Measurements from ENCODE around the gene ARPC4. TPM values are rescaled to one million over a fixed set of nuclear protein-coding genes. Genes with fewer than 3 reads are reported as not detected.
"Not testable (repeated sequence)": the region's sequence is repeated elsewhere in the genome, so short reads cannot be mapped to it uniquely, and the experiment has no call there.

The ARPC4 gene
- total RNA-seq, 1 experiment from 2014 or later: 152 TPM

GRCh38 chr3:9769012-9769411 lies 23.9 kb upstream of the ARPC4 start:
- peak overlapping the region; percentile 90 for H3K4me3 ChIP-seq (ENCODE audit: low read depth, low read length, poor library complexity, severe bottlenecking)
- CTCF ChIA-PET: no interaction called here
- H3K36me3 ChIP-seq (ENCODE audit: insufficient read depth, low read length, poor library complexity, severe bottlenecking): no peaks in the 10 kb centered on the region
- no peak for TF ChIP-seq EZH2 (IDR thresholded peaks at IDR 0.05; ENCODE audit: borderline replicate concordance, low read depth, low read length, poor library complexity, severe bottlenecking)
- TF ChIP-seq CTCF (conservative IDR thresholded peaks at IDR 0.05; ENCODE audit: low read depth, low read length): no peak
- H3K27me3 ChIP-seq (replicated peaks; ENCODE audit: insufficient read depth, low read depth, low read length, poor library complexity): no peaks in the 10 kb centered on the region
- intact Hi-C loops (cut with micrococcal nuclease; ENCODE audit: unreplicated experiment): no loop called here
- H3K9me3 ChIP-seq (ENCODE audit: low read depth, low read length, poor library complexity, severe bottlenecking): no peaks in the 10 kb centered on the region
- BruUV-seq (replicated peaks): no TSS peak
- H3K27ac ChIP-seq (ENCODE audit: low read depth, low read length, poor library complexity, severe bottlenecking): peak overlapping the region; percentile 80
- POLR2A ChIA-PET (ENCODE audit: low non-redundant PET): interaction anchor here (0.7 kb wide), 1 partner anchor 10 kb away, joined by 5 read pairs; no protein-coding TSS in a partner anchor
- H3K4me1 ChIP-seq (ENCODE audit: insufficient read depth, low read length, poor library complexity, severe bottlenecking): peaks cover 10% of the 10 kb centered on the region
- DNase-seq (ENCODE audit: low spot score): no peak

- ChIA-PET POLR2A (ENCODE audit: low non-redundant PET) (no interaction called here), CTCF (interaction anchor here (0.5 kb wide), 1 partner anchor 1904 kb away, joined by 4 read pairs; no protein-coding TSS in a partner anchor)
- Histone ChIP-seq H3K27ac (ENCODE audit: low read depth, low read length, poor library complexity, severe bottlenecking) (peak within 1 kb of the TSS; percentile 80), H3K4me1 (ENCODE audit: insufficient read depth, low read length, poor library complexity, severe bottlenecking) (peaks cover 10% of the 10 kb centered on the region), H3K4me3 (ENCODE audit: low read depth, low read length, poor library complexity, severe bottlenecking) (peak within 1 kb of the TSS; percentile 90), H3K27me3 (replicated peaks; ENCODE audit: insufficient read depth, low read depth, low read length, poor library complexity) (no peaks in the 10 kb centered on the region), H3K9me3 (ENCODE audit: low read depth, low read length, poor library complexity, severe bottlenecking) (no peaks in the 10 kb centered on the region), H3K36me3 (ENCODE audit: insufficient read depth, low read length, poor library complexity, severe bottlenecking) (no peaks in the 10 kb centered on the region)
- intact Hi-C loops (cut with micrococcal nuclease; ENCODE audit: unreplicated experiment): no loop called here
- peak; percentile 84 for DNase-seq (ENCODE audit: low spot score)
- TF ChIP-seq EZH2 (IDR thresholded peaks at IDR 0.05; ENCODE audit: borderline replicate concordance, low read depth, low read length, poor library complexity, severe bottlenecking): no peak
- no peak for TF ChIP-seq CTCF (conservative IDR thresholded peaks at IDR 0.05; ENCODE audit: low read depth, low read length)
- BruUV-seq (replicated peaks): no TSS peak
Measured at GRCh38 chr3:9769426-9770275, 23.2 kb upstream of the ARPC4 start, which contains the start of gene CAMK1. CAMK1 (minus strand) TSS chr3:9769947; CDS start chr3:9767749, 2,198 bp downstream.

- H3K27me3 ChIP-seq (replicated peaks; ENCODE audit: insufficient read depth, low read depth, low read length, poor library complexity): no peaks in the 10 kb centered on the region
- CTCF ChIA-PET: interaction anchor here (0.5 kb wide), 1 partner anchor 1904 kb away, joined by 4 read pairs; no protein-coding TSS in a partner anchor
- TF ChIP-seq CTCF (conservative IDR thresholded peaks at IDR 0.05; ENCODE audit: low read depth, low read length) (no peak), EZH2 (IDR thresholded peaks at IDR 0.05; ENCODE audit: borderline replicate concordance, low read depth, low read length, poor library complexity, severe bottlenecking) (no peak)
- H3K27ac ChIP-seq (ENCODE audit: low read depth, low read length, poor library complexity, severe bottlenecking): peak overlapping the region; percentile 80
- no peak for DNase-seq (ENCODE audit: low spot score)
- POLR2A ChIA-PET (ENCODE audit: low non-redundant PET): no interaction called here
- H3K4me3 ChIP-seq (ENCODE audit: low read depth, low read length, poor library complexity, severe bottlenecking): peak overlapping the region; percentile 90
- no TSS peak for BruUV-seq (replicated peaks)
- intact Hi-C loops (cut with micrococcal nuclease; ENCODE audit: unreplicated experiment): no loop called here
- peaks cover 10% of the 10 kb centered on the region for H3K4me1 ChIP-seq (ENCODE audit: insufficient read depth, low read length, poor library complexity, severe bottlenecking)
- no peaks in the 10 kb centered on the region for H3K9me3 ChIP-seq (ENCODE audit: low read depth, low read length, poor library complexity, severe bottlenecking)
- no peaks in the 10 kb centered on the region for H3K36me3 ChIP-seq (ENCODE audit: insufficient read depth, low read length, poor library complexity, severe bottlenecking)
Measured at GRCh38 chr3:9770276-9770812, 22.5 kb upstream of the ARPC4 start.

- H3K4me3 ChIP-seq (ENCODE audit: low read depth, low read length, poor library complexity, severe bottlenecking); CTCF ChIA-PET; H3K27me3 ChIP-seq (replicated peaks; ENCODE audit: insufficient read depth, low read depth, low read length, poor library complexity); DNase-seq (ENCODE audit: low spot score); BruUV-seq (replicated peaks); H3K9me3 ChIP-seq (ENCODE audit: low read depth, low read length, poor library complexity, severe bottlenecking); POLR2A ChIA-PET (ENCODE audit: low non-redundant PET); H3K27ac ChIP-seq (ENCODE audit: low read depth, low read length, poor library complexity, severe bottlenecking); intact Hi-C loops (cut with micrococcal nuclease; ENCODE audit: unreplicated experiment); H3K36me3 ChIP-seq (ENCODE audit: insufficient read depth, low read length, poor library complexity, severe bottlenecking); H3K4me1 ChIP-seq (ENCODE audit: insufficient read depth, low read length, poor library complexity, severe bottlenecking): not testable (repeated sequence)
Measured at GRCh38 chr3:9771007-9771406, 21.9 kb upstream of the ARPC4 start.

Data from A673 (cell line).